Measurements from ENCODE around the gene HIVEP3.
A peak's percentile ranks its signal among the peaks of the same experiment; 100 is the strongest.

HIVEP3 gene

DNA sequence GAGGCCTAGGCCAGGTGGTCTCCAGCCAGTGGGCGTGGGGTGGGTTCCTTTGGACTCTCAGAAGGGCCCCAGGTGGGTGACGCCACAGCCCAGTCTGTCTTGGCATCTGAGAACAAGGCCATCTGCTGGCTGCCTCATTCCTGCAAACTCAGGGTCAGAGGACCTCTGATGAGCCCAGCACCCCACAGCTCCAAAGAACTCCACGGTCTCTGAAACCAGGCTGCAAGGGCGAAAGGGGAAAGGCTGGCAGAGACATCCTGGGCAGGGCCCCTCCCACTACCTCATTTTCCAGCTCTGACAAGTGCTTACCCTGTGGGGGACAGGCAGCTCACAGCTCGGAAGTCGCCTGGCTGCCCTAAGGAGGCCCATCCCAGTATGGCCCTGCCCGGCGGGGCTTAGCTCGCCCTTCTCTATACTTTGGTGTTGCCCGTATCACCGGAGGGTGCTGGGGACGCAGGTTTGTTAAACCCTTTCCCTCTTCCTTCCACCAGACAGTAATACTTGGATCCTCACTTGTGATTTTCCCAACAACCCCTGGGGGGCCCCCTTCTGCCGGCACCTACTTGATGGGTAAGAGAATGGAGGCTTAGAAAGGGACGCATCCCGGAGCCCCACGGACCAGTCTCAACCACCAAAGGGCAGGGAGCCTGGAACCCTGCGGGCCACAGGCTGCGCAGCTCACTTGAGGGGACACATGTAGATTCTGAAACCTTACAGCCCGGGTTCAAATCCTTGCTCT lies 423.3 kb downstream of the HIVEP3 start:
- DNase-seq (ENCODE audit: low spot score) = no peak

DNA sequence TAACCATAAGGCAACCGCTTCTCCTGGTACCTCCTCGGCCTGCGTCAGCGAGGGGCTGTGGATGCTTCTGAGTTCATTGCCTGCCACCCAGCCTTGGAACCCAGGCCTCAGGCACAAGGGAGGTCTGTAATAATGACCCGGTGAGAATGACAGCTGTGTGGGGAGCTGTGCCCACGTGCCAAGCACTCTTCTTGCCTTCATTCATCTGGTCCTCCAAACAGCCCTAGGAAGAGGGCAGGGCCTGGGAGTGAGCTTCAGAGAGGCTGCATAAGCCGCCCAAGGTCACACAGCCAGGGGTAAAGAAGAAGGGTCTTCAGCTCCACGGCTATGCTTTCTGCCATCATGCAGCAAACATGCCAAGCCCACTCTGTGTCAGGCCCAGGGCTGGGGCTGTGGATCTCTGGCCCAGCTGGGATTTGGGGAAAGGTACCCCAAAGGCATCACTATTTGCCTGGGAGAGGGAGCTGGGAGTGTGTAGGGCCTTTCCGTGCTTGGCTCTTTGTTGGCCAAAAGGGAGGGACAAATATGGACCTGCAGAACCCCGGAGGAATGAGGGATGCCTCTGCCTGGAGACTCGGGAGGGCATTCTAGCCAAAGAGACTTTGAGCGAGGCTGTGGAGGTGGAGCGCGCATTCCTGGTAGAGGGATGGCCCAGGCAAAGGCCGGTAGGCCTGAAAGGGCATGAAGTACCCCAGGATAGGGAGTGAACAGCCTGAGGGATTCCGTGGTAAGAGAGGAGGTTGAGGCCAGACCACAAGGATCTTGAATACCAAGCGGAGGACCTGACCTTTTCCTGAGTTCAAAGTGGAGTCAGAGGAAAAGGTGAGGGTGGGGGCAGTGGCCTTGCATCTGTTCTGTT lies 424.1 kb downstream of the HIVEP3 start:
- DNase-seq (ENCODE audit: low spot score) = no peak

DNA sequence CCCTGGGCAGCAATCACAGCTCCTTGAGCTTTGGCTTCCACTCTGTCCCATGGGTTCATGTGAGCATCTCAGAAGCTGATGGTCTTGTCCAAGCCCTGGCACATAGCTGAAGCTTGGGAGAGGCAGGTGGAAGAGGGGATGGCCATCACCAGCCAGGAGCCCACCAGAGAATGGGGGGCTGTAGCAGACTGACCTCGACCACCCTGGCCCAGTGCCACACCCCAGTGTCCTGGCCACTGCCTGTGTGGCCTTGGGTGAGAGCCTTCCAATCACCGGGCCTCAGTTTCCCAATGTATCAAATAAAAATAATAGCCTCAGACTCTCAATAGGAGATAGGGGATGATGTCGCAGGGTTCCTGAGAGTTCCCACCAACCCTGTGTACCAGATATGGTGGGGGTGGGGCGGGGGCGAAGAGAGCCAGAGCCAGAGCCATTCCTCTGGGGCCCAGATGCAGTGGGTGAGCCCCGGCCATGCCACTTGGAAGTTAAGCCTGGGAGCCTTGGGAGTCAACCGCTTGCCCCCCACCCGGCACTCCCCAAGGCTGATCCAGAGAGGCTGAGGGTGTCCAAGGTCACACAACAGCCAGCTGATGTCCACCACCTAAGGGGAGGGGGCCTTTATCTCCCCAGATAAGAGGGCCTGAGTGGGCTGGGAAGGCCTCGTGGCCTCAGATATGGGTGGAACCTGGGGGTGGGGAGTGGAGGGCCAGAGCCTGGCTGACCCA lies 424.9 kb downstream of the HIVEP3 start:
- no peak for DNase-seq (ENCODE audit: low spot score)

DNA sequence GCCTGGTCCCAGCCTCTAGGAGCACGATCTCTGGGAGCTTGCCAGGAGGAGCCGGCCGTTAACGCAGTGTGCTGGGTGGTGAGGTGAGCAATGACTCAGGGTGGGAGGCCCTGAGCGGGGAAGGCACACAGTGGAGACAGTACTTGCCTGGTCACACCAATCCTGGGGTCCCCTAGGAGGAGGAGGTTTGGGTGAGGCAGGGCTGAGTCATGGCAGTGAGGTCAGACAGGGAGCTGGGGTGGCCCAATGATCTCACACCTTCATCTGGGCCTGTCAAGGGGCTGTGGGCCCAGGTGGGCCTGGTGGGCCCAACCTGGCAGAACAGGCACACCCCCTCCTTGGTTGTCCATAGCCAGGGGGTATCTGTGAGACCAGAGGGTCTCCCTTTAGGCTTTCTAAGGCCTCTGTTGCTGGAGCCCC lies 425.6 kb downstream of the HIVEP3 start:
- no peak for DNase-seq (ENCODE audit: low spot score)

- DNase-seq (ENCODE audit: low spot score) = peak; percentile 5
These were observed 426.3 kb downstream of the HIVEP3 start for GRCh38 chr1:41492341-41492848.

DNA sequence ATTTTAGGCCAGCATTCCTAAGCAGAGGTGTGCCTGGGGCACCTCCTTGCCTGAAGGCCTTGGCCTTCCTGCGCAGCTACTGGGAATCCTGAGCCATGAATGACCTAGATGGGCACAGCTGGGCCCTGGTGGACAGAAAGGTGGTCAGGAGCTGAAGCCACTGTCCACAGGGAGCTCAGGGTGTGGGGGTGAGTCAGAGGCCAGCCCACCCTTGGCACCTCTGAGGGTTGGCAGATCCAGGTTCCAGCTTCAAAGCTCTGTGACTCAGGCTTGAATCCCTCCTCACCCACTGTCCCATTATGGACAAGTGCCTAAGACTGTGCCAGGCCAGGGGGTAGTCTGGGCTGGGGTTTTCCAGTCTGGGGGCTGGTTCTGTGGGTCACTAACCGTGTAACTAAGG lies 427.8 kb downstream of the HIVEP3 start:
- DNase-seq (ENCODE audit: low spot score) = no peak

DNA sequence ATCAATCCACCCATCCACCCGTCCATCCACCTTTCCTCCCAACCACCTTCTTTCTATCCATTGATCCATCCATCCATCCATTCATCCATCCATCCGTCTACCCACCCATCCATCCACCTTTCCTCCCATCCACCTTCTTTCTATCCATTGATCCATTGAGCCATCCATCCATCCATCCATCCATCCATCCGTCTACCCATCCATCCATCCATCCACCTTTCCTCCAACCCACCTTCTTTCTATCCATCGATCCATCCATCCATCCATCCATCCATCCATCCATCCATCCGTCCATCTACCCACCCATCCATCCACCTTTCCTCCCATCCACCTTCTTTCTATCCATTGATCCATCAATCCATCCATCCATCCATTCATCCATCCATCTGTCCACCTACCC lies 429.2 kb downstream of the HIVEP3 start:
- no peak for DNase-seq (ENCODE audit: low spot score)

- DNase-seq (ENCODE audit: low spot score) = no peak
These were observed 430.4 kb downstream of the HIVEP3 start for GRCh38 chr1:41488040-41488951.

- DNase-seq (ENCODE audit: low spot score) = no peak
These were observed 431.3 kb downstream of the HIVEP3 start for GRCh38 chr1:41487126-41488039.

DNA sequence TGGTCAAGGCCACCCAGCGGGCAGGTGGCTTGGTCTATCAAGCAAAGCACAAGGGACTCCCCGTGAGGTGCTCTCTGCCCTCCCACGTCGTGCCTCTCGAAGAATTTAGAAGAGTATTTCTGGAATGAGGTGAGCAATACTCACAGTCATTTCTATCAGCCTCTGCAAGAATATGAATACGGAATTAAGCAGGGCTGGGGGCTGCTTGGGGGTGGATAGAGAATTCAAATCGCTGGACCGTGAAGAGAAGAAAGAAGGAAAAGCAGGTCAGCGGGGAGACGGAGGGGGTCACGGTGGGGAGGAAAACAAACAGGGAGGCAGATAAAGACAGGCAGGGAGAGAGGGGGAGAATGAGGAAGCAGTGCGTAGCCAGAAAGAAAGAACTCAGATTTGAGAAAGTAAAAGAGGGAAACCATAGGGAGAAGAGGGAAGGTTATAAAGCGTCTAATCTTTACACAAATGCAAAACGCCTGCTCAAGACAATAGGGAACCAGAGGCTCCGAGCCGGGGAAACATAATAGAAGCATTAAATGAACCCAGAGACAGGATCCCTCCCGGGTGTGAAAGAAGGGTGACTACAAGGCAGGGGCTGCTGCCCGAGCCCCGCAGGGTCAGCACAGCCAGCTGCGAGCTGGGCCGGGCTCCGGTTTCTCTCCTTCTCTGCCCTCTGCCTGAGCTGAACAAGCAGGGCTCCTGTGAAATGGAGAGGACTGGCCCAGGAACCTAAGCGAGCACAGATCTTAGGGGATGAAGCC lies 432.2 kb downstream of the HIVEP3 start:
- DNase-seq (ENCODE audit: low spot score) = no peak

- DNase-seq (ENCODE audit: low spot score) = no peak
These were observed 432.7 kb downstream of the HIVEP3 start for GRCh38 chr1:41486053-41486370.

DNA sequence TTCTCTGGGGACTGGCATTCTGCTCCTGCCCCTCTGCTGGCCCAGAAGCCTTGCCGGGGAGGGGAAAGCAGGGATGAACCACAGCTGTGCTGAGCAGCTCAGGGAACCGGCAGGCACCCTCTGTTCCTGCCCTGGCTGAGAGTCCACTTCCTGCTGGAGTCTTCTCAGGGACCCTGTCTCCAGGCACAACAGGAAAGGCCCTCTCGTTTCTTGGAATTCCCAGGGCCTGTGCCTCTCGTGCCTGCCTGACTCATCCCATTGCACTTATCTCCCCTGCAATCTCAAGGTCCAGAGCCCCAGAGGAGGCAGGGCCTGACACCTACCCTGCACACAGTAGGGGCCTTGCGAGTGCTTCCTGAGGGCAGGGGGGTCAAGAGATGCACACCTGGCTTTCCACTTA lies 433.1 kb downstream of the HIVEP3 start:
- no peak for DNase-seq (ENCODE audit: low spot score)

DNA sequence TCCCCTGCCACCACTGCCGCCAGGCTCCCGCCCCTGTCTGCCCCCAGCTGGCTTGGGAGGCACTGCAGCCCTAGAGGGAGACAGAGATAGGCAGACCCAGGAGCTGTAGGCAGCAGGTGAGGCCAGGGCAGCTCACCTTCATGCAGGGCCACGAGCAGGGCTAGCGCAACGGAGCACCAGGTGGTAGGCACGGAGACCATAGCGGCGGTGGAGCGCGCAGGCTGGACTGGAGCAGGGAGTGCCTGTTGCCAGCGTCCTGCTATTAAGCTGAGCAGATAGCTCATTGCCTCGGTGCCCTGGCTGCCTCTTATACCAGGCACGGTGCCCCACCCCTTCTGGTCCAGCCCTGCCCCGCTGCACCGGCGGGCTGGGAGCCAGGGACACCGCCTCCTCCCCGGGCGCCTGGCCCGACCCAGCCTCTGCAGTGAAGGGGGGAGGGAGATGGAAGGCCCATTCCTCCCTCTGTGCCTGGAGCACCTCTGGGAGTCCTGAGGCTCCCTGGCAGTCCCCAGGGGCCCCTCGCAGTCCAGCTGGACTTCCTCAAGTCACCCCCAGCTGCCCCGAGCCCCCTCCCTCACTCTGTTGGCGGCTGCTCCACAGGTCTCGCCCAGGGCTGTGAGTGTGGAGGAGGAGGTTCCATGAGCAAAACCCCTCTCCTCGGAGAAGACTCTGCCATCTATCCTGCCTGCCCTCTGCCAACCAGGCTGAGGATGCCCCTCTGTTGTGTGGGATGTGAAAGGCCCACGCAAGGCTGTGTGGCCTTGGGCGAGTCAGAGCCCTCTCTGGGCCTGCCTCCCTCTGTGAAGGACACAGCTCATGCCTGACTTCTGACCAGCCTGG lies 434.1 kb downstream of the HIVEP3 start, which contains the start of gene EDN2:
Gene EDN2, minus strand, starts transcription at position 282 of the 840 bp plus-strand sequence. Its CDS starts 82 bp downstream, at position 200.
- no peak for DNase-seq (ENCODE audit: low spot score)

DNA sequence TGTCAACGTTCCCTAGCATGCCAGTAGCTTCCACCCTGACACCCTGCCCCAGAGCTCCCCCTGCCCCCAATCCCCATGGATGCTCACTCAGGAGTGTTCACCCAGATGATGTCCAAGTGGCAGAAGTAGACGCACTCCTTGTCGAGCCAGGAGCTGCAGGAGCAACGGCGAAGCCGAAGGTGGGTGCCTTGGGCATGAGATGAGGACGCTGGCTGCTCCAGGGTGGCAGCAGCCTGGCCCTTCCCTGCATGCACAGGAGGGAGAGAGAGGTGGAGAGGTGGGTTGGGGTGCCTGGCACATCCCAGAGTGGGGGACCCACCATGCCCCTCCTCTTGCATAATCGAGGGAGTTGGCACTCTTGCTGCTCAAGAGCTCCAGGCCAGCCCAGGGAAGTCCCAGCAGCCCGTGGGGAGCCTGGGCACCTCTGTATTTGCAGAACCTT lies 434.7 kb downstream of the HIVEP3 start:
- DNase-seq (ENCODE audit: low spot score) = no peak

DNA sequence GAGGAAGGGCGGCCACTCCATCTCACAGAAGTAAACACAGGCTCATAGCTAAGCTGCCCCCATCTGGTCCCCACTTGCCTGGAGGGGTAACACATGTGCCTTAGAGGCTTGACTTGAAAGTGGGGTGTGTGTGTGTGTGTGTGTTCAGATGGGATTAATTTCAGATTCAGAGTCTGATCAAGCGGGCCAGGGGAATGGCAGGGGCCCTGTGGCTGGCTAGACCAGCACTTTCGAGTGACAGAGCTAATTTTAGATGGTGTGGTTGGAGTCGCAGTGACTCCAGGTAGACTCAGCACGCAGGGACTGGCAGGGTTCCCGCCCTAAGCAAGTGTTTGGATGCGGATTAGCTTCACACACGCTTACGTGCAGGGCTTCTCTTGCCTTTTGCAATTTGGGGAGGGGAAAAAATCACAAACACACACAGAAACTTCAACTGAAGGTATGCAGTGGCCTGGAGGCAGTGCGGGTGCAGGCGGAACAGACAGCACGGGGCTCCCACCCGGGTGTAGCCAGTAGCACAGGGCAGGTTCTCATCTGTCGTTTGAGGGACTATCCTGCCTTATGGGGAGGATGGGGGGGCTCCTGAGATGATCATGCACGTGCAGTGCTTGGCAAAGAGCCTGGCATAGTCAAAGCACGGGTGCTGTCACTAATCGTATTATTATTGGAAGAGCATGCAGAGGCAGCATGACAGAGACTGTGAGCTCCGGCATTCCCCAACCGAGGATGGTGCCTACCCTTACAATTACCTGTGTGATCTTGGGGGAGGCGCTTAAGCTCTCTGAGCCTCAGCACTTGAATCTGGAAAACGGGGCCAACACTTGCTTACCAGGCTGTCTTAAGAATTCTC lies 435.5 kb downstream of the HIVEP3 start:
- DNase-seq (ENCODE audit: low spot score) = no peak

DNA sequence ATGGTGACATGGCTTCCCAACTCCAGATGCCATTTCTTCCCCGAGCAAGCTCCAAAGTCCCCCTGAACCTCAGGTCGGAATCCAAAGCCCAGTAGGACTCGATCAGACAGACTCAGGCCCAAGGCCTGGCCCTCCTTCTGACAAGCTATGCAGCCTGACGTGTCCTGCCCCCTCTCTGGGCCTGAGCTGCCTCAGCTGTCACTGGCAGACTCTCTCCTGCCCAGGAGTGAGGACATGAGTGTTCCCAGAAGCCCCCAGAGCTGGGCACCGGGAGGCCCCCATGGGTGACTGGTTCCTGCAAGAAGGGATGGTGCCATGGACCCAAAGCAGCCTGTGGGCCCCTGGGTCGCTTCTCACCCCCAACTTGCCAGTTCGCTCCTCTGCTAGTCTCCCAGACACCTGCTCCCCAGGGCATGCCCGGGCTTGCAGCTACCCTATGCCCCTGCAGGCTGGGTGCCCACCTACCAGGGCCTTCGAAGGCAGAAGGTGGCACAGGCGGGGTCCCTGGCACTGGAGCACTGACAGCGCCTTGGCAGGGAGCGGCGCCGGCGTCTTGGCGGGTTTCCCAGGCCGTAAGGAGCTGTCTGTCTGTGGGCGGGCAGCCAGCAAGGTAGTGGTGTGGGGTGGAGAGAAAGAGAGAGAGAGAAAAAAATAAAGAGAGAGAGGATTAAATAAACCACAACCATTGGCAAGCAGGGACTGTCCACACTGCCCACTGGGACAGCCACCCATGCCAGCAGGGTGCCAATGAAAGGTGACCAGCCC lies 436.5 kb downstream of the HIVEP3 start:
- DNase-seq (ENCODE audit: low spot score) = no peak

All from hematopoietic multipotent progenitor cell treated with erythropoietin and hydrocortisone succinate and interleukin-3 and kit ligand, for 17 days (in vitro differentiated cells).